GM12873 (cell line): ENCODE results near the gene CALML5.

Experiments
- TF ChIP-seq, protein P1 (sequence below): IDR thresholded peaks from 2 replicates; pipeline ENCODE4 v1.5.1; 2012; ENCODE audit warnings: low read depth, mild to moderate bottlenecking, moderate library complexity, low read length, control low read depth; ENCODE audit not compliant: insufficient read depth; ENCODE audit errors: missing control alignments

CALML5 gene

DNA sequence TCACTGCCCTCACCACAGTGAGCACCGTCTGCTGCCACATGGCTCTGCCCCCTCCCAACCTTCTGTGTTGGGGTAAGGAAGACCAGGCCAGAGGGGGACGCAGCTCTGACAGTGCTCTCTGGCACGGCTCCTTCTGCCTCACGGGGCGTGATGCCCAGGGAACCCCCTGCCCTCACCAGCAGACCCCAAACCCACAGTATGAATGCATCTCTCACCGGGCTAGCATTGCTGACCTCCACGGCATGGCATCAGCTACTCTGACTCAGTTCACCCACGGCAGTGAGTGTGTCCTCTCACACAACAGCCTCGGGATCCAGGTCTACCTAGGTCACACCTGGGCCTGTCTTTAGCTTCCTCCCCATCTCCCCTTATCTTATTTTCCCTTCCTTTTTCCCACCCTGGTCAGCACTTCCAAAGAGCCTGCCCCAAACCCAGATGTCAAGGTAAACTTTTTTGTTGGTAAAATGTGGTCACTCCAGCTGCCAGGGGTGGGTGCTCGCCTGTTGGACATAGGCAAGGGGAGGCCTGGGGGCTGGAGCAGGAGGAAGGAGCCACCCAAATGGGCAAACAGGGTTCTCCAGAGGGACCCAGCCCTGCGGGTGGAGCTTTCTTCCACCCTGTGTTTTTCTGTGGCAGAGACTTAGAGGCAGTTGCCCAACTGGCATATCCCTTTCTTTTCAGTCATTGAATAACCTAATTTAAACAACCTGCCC is 29.8 kb upstream of the CALML5 start:
- TF ChIP-seq, protein P1, sequence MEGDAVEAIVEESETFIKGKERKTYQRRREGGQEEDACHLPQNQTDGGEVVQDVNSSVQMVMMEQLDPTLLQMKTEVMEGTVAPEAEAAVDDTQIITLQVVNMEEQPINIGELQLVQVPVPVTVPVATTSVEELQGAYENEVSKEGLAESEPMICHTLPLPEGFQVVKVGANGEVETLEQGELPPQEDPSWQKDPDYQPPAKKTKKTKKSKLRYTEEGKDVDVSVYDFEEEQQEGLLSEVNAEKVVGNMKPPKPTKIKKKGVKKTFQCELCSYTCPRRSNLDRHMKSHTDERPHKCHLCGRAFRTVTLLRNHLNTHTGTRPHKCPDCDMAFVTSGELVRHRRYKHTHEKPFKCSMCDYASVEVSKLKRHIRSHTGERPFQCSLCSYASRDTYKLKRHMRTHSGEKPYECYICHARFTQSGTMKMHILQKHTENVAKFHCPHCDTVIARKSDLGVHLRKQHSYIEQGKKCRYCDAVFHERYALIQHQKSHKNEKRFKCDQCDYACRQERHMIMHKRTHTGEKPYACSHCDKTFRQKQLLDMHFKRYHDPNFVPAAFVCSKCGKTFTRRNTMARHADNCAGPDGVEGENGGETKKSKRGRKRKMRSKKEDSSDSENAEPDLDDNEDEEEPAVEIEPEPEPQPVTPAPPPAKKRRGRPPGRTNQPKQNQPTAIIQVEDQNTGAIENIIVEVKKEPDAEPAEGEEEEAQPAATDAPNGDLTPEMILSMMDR = no peak

DNA sequence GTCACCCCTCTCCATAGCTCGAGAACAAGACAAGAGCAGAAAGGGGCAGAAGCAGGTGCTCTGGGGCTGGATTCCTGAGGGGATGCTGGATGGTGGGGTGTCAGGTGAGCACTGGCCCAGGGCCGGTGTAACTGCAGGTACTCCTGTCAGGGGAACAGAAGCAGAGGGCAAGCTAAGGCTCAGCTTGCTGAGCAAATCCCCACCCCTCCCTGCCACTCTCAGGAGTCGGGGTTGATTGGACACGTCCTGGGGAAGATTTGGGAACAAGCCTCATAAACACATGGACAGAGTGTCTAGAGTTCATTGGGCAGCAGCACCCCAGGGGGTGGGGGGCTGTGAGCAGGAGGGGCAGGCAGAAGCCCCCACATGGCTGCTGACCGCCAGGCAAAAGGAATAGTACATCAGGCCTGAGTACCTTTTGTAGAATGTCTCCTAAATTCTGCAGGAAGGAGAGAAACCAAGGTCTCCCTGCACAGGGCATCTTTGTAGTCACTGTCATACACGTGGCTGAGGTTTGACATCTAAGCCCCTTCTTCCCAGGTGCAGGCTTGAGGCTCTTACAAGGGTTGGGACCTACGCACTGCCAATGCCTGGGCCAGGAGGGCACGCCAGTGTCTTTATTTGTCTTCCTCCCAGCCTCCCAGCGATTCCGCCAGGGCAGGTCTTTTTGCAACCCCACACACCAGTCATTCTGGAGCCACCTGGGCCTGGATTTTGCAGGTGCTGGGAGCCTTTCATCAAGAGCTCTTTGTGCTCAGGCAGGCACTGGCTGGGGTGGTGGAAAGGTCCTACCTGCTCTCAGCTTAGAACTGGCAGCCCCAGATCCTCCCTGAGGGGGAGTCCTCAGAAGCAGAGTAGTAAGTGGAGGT is 28.2 kb upstream of the CALML5 start:
- TF ChIP-seq, protein P1 = no peak

DNA sequence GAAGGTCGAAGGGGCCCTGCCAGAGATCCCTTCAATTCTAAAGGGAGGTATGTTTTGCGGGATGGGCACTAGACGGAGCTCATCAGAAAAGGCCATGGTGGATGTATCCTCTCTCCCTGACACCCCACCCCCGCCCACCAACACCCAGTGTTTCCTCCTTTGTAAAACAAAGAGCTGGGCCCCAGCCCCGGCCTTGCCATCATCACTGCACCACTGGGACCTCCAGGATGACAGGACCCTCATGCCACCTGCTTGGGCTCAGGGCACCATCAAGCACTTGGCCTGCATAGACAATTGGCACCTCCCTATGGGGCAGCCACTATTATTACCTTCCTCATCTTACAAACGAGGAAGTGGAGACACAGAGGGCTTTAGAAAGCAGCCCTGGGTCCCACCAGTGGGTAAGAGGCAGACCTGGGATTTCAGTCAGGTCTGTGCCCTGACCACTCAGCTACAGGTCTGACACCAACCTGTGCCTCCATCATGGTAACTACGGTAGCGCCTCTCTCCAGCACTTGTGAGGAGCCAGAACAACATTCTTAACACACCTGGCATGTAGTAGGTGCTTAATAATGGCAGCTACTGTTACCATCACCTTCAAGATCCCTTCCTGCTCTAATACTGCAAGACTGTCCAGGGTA is 27.4 kb upstream of the CALML5 start:
- TF ChIP-seq, protein P1 = no peak

DNA sequence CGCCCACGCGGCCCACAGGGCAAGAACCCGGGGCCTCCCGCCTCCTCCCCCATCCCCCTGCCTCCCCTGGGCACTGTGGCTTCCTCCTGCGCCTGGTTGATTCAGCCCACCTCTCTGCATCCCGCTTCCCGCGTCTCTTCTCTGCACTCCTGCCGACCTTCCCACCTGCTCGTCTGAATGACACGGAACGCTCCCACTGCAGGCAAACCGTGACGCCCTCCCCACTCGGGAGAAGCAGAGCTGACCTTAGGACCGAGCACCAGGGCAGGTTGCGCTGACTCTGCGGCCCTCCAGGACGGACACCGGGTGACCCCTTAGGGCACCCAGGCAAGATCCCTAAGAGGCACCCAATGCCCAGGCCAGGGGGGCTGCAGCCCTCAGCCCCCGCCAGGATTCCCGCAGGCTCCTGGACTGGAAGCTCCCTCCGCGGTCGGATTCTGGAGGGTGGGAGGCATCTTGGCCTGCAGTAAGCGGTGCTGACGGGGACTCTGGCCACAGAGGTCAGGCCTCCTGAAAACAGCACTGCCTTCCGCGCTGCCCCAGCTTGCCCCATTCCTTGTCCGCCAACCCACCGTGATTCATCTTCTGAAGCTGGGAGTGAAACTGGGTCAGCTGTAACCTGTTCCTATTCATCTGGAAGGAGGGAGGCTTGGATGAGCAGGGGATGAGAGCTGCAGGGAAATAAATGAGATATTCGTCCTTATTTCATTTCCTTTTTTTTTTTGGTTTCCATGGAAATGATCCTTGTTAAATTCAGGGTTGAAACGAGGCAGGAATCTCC is 26.4 kb upstream of the CALML5 start:
- TF ChIP-seq, protein P1 = no peak

DNA sequence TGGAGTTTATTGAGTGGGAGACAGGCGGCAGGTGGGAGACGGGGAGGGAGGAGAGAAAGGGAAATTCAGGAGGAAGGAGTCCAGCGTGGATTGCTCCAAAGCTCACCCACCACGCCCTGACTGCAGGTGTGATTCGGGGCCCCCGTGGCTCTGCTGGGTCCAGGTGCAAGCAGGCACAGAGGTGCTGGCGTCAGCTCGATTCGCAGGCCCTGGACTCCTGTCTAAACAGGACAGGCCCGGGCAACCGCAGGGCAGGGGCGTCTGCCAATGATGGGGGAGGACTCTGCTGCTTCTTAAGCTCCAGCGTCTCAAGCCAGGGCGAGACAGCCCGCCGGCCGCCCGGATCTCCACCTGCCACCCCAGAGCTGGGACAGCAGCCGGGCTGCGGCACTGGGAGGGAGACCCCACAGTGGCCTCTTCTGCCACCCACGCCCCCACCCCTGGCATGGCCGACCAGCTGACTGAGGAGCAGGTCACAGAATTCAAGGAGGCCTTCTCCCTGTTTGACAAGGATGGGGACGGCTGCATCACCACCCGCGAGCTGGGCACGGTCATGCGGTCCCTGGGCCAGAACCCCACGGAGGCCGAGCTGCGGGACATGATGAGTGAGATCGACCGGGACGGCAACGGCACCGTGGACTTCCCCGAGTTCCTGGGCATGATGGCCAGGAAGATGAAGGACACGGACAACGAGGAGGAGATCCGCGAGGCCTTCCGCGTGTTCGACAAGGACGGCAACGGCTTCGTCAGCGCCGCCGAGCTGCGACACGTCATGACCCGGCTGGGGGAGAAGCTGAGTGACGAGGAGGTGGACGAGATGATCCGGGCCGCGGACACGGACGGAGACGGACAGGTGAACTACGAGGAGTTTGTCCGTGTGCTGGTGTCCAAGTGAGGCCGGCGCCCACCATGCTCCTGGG is 25.5 kb upstream of the CALML5 start, which contains the start of gene CALML3:
Gene CALML3 (plus strand): TSS at position 321 of the 920 bp plus-strand sequence. CDS start 125 bp downstream, at position 446.
- TF ChIP-seq, protein P1 = no peak

DNA sequence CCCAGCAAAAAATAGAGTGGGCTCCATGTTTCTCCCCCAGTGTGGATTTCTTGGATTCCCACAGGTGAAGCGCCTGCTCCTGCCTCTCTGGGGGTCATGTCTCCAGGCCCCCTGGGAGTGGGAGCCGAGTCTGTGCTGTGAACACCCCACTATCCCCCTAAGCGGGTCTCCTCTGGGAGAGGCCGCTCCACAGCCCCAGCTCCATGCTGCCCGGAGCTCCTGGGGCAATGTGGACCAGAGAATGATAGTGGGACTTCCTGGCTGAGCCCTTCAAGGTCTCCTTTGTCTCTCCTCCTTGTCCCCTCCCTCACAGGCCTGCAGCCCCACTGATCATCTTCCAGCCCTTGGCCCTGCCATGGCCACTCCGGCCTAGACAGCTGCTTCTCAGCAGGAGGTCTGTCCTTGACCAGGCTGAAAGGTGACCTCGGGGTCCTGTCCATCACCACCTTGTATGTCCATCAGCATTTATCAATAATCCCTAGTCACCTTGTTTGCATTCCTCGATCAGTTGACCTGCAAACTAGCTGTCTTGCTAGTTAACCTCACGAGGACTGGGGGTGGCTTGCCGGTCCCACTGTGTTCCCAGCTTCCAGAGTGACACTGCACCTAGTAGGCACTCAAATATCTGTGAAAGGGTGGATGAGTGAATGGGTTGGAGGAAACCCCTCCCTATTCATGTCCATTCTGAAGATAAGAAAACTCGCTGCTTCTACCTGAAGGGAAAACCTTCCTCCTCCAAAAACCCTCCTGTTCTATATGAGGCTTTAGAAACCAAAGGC is 24.6 kb upstream of the CALML5 start:
- TF ChIP-seq, protein P1 = no peak
